KBM-7 (cell line): ENCODE measurements around the gene ETNK1.
A peak's percentile ranks its signal among the peaks of the same experiment; 100 is the strongest.

Experiments used
- DNase-seq: peaks from one replicate; pipeline ENCODE4 v3.0.0-alpha.2; 2015
- in situ Hi-C: fragments of 300-500 bp; cut with MboI; formaldehyde crosslinking; loops from 2 replicates; pipeline ENCODE4 v1.14.3; 2020; ENCODE audit warnings: low sequenced_read_pairs, low pct_unique_long_range_greater_than_20kb, mixed read lengths

The ETNK1 gene

GRCh38 chr12:22628228-22628627 lies 3.3 kb downstream of the ETNK1 start:
- in situ Hi-C loops: no loop called here
- no peak for DNase-seq

GRCh38 chr12:22631863-22632463 lies 7.0 kb downstream of the ETNK1 start:
- peak; percentile 35 for DNase-seq
- in situ Hi-C loops: no loop called here

- in situ Hi-C loops: no loop called here
- DNase-seq: no peak
Measured at GRCh38 chr12:22634883-22635282, 9.9 kb downstream of the ETNK1 start.

- no peak for DNase-seq
- in situ Hi-C loops: no loop called here
Measured at GRCh38 chr12:22635812-22636211, 10.8 kb downstream of the ETNK1 start.

- DNase-seq: no peak
- in situ Hi-C loops: no loop called here
Measured at GRCh38 chr12:22640851-22641250, 15.9 kb downstream of the ETNK1 start.

GRCh38 chr12:22641353-22642053 lies 16.5 kb downstream of the ETNK1 start:
- in situ Hi-C loops: no loop called here

GRCh38 chr12:22648668-22649067 lies 23.7 kb downstream of the ETNK1 start:
- in situ Hi-C loops: no loop called here
- DNase-seq: no peak

More at GRCh38 chr12:22641353-22642053, 16.5 kb downstream of the ETNK1 start:
- no peak for DNase-seq

- in situ Hi-C loops: no loop called here
- DNase-seq: no peak
Measured at GRCh38 chr12:22653075-22653474, 28.1 kb downstream of the ETNK1 start.

GRCh38 chr12:22653791-22654190 lies 28.8 kb downstream of the ETNK1 start:
- no peak for DNase-seq
- in situ Hi-C loops: no loop called here

GRCh38 chr12:22656376-22656775 lies 31.4 kb downstream of the ETNK1 start:
- no peak for DNase-seq
- in situ Hi-C loops: no loop called here

- in situ Hi-C loops: no loop called here
- DNase-seq: no peak
Measured at GRCh38 chr12:22656831-22657230, 31.9 kb downstream of the ETNK1 start.

- in situ Hi-C loops: no loop called here
- DNase-seq: no peak
Measured at GRCh38 chr12:22657538-22657937, 32.6 kb downstream of the ETNK1 start.

GRCh38 chr12:22658214-22658613 lies 33.2 kb downstream of the ETNK1 start:
- DNase-seq: no peak
- in situ Hi-C loops: no loop called here

- DNase-seq: no peak
- in situ Hi-C loops: no loop called here
Measured at GRCh38 chr12:22662356-22662755, 37.4 kb downstream of the ETNK1 start.

GRCh38 chr12:22665476-22665875 lies 40.5 kb downstream of the ETNK1 start:
- no peak for DNase-seq
- in situ Hi-C loops: no loop called here

- in situ Hi-C loops: no loop called here
- no peak for DNase-seq
Measured at GRCh38 chr12:22667122-22667521, 42.2 kb downstream of the ETNK1 start.

- in situ Hi-C loops: no loop called here
- no peak for DNase-seq
Measured at GRCh38 chr12:22668441-22668840, 43.5 kb downstream of the ETNK1 start.

GRCh38 chr12:22670762-22671161 lies 45.8 kb downstream of the ETNK1 start:
- DNase-seq: no peak
- in situ Hi-C loops: no loop called here

GRCh38 chr12:22672951-22673350 lies 48.0 kb downstream of the ETNK1 start:
- in situ Hi-C loops: no loop called here
- DNase-seq: no peak

- no peak for DNase-seq
- in situ Hi-C loops: no loop called here
Measured at GRCh38 chr12:22677781-22678574, 53.0 kb downstream of the ETNK1 start.
